ENCODE measurements around the gene SLC27A2. TPM values are rescaled to one million over a fixed set of nuclear protein-coding genes. Genes with fewer than 3 reads are reported as not detected.

SLC27A2 gene
- total and polyA plus RNA-seq, 4 donors = 3.5 to 6.6 (median 5.2) TPM

Small RNA genes lying within 50 kb of the gene (small RNA-seq; reads per million reads assigned to genes)
- gene RF00019 (ENCODE audit: low replicate concordance) = not detected

Other genes starting within 250 kb of the SLC27A2 start
- 10 to 100 TPM in 1 of 2 donors, 1 to 10 TPM in 1; 4.1 to 23.1 TPM for gene ATP8B4, start 63.0 kb upstream of the SLC27A2 start, total RNA-seq
- gene ATP8B4, start 63.0 kb upstream of the SLC27A2 start, polyA plus RNA-seq = 1 to 10 TPM; 1.6 to 2.4 TPM
- 1 to 10 TPM in 1 of 2 donors, under 1 TPM in 1; 0.82 to 8.6 TPM for gene HDC, start 83.5 kb downstream of the SLC27A2 start, total RNA-seq
- 1 to 10 TPM in 1 of 2 donors, under 1 TPM in 1; 0.57 to 1.4 TPM for gene HDC, start 83.5 kb downstream of the SLC27A2 start, polyA plus RNA-seq
- gene GABPB1, start 173.0 kb downstream of the SLC27A2 start, total RNA-seq = 10 to 100 TPM; 14.3 to 42.8 TPM
- 10 to 100 TPM in 1 of 2 donors, 1 to 10 TPM in 1; 6.1 to 12.9 TPM for gene GABPB1, start 173.0 kb downstream of the SLC27A2 start, polyA plus RNA-seq
- gene USP8, start 242.2 kb downstream of the SLC27A2 start, total RNA-seq = 10 to 100 TPM; 54.1 to 92.1 TPM
- 10 to 100 TPM; 14.0 to 28.5 TPM for gene USP8, start 242.2 kb downstream of the SLC27A2 start, polyA plus RNA-seq

Data from lung (tissue), 5 donors.